ENCODE results near the gene YPEL2.

GRCh38 chr17:59346341-59346740 lies 14.9 kb downstream of the YPEL2 start:
- TF ChIP-seq CTCF (IDR thresholded peaks at IDR 0.05; ENCODE audit: low read depth, low read length, poor library complexity, severe bottlenecking) (no peak), EZH2phosphoT487 (IDR thresholded peaks at IDR 0.05; ENCODE audit: borderline replicate concordance, low read length) (no peak)
